ENCODE measurements around the gene CDYL2. TPM values are rescaled to one million over a fixed set of nuclear protein-coding genes. Genes with fewer than 3 reads are reported as not detected.

CDYL2 gene
- total RNA-seq, 1 experiment from 2014 or later: 7.1 TPM

DNA sequence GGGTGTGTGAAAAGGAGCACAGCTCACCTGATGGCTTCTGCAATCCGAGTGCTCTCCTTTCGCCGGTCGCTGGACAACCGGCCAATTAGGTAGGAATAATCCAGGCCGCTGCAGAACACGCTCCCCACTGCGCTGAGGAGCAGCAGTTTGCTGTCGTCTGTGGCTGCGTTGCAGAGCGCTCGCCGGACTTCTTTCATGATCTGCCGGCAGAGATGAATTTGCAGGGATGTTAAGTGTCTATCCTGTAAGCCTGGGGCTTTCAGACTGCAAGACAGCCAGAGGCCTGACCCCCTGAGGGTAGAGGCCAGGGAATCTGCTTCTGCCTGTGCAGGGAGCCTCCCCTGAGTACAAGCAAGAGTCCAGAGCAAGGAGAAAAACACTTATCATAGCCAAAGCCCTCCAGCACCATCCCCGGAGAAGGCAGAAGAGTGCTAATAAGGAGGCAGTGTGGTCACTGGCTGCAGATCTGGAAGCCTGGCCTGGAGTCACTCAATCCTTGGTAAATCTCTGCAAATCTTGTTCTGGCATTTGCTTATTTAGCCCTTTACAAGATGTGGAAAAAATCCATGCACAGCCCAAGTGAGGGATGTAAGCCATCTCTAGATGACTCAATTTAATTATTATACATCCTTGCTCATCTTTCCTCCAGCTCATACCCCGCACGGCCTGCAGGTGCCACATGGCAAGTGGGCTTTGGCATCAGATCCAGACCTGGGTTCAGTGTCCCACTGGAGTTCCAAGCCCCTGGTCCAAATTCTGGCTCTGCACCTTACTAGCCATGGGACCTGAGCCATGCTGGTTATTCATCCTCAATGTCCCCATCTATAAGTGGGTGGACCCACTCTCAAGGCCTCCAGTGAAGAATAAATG, 183.4 kb downstream of the CDYL2 start:
- BruUV-seq (replicated peaks): no TSS peak
- H3K4me3 Mint-ChIP-seq (ENCODE audit: unreplicated experiment): no peak overlapping the region

DNA sequence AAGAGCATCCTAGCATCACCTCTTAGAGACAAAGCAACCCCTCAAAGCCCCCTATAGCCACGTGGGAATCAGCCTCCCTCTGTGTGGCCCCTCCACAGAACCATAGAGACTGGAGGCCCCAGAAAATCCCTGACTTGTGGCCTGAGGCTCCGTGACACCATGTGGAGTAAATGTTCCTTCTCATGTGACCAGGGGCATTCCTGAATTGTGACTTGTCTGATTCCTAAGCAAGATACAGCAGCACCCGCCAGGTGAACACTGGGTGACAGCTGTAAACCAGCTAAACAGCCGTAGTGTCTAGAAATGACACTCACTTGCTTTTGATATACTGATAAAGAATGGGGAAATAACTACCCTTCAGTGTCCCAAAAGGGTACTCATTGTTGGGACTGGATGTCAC, 184.6 kb downstream of the CDYL2 start:
- Mint-ChIP-seq H3K27ac (ENCODE audit: low read depth, unreplicated experiment) (no peak overlapping the region), H3K36me3 (ENCODE audit: insufficient read depth, unreplicated experiment) (no peaks in the 10 kb centered on the region), H3K9me3 (ENCODE audit: unreplicated experiment) (peaks cover 14% of the 10 kb centered on the region), H3K4me3 (ENCODE audit: unreplicated experiment) (no peak overlapping the region), H3K27me3 (ENCODE audit: insufficient read depth, unreplicated experiment) (no peaks in the 10 kb centered on the region), H3K4me1 (ENCODE audit: insufficient read depth, unreplicated experiment) (no peaks in the 10 kb centered on the region)
- ChIA-PET CTCF (no interaction called here), POLR2A (no interaction called here)
- no TSS peak for BruUV-seq (replicated peaks)
- intact Hi-C loops (cut with micrococcal nuclease): no loop called here
- DNase-seq (ENCODE audit: unreplicated experiment): no peak
- TF ChIP-seq, protein P1, sequence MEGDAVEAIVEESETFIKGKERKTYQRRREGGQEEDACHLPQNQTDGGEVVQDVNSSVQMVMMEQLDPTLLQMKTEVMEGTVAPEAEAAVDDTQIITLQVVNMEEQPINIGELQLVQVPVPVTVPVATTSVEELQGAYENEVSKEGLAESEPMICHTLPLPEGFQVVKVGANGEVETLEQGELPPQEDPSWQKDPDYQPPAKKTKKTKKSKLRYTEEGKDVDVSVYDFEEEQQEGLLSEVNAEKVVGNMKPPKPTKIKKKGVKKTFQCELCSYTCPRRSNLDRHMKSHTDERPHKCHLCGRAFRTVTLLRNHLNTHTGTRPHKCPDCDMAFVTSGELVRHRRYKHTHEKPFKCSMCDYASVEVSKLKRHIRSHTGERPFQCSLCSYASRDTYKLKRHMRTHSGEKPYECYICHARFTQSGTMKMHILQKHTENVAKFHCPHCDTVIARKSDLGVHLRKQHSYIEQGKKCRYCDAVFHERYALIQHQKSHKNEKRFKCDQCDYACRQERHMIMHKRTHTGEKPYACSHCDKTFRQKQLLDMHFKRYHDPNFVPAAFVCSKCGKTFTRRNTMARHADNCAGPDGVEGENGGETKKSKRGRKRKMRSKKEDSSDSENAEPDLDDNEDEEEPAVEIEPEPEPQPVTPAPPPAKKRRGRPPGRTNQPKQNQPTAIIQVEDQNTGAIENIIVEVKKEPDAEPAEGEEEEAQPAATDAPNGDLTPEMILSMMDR (IDR thresholded peaks at IDR 0.05; ENCODE audit: unreplicated experiment): no peak

More for the DNA sequence above, 183.4 kb downstream of the CDYL2 start:
- peaks cover 22% of the 10 kb centered on the region for H3K9me3 Mint-ChIP-seq (ENCODE audit: unreplicated experiment)
- TF ChIP-seq, protein P1 (IDR thresholded peaks at IDR 0.05; ENCODE audit: unreplicated experiment): no peak
- no peak for DNase-seq (ENCODE audit: unreplicated experiment)
- no peaks in the 10 kb centered on the region for H3K4me1 Mint-ChIP-seq (ENCODE audit: insufficient read depth, unreplicated experiment)
- intact Hi-C loops (cut with micrococcal nuclease): no loop called here
- CTCF ChIA-PET: interaction anchor here (0.5 kb wide), 1 partner anchor 1691 kb away, joined by 3 read pairs; no protein-coding TSS in a partner anchor
- no peak overlapping the region for H3K27ac Mint-ChIP-seq (ENCODE audit: low read depth, unreplicated experiment)
- POLR2A ChIA-PET: no interaction called here
- no peaks in the 10 kb centered on the region for H3K36me3 Mint-ChIP-seq (ENCODE audit: insufficient read depth, unreplicated experiment)
- H3K27me3 Mint-ChIP-seq (ENCODE audit: insufficient read depth, unreplicated experiment): no peaks in the 10 kb centered on the region

DNA sequence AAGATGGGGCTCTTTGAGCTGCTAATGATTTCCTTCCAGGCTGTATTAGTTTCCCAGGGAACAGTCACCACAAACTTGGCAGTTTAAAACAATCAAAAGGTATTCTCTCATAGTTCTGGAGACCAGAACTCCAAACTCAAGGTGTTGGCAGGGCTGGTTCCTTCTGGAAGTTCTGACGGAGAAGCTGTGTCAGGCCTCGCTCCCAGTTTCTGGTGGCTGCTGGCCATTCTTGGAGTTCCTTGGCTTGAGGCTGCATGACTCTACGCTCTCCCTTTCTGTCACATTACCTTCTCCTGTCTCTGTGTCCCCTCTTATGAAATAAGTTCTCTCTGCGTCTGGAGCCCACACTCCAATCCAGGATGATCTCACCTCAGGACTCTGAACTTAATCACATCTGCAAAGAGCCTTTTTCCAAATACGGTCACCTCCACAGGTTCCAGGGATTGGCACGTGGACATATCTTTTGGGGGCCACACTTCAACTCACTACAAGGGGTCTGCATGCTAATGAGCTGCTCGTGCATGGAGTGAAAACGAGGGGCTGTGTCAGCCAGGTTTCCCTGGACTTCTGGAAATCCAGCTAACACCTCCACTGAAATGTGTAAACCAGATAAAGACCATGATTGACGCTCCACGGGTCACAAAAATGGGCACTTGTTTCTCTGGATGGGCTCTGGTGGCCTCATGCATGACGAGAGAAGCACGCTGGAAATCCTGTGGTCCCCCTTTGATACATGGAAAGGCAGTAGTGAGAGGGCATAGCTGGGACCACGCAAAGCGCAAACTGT, 185.3 kb downstream of the CDYL2 start:
- peaks cover 8% of the 10 kb centered on the region for H3K9me3 Mint-ChIP-seq (ENCODE audit: unreplicated experiment)
- no peak overlapping the region for H3K4me3 Mint-ChIP-seq (ENCODE audit: unreplicated experiment)
- no peaks in the 10 kb centered on the region for H3K36me3 Mint-ChIP-seq (ENCODE audit: insufficient read depth, unreplicated experiment)
- no peak overlapping the region for H3K27ac Mint-ChIP-seq (ENCODE audit: low read depth, unreplicated experiment)
- no TSS peak for BruUV-seq (replicated peaks)
- DNase-seq (ENCODE audit: unreplicated experiment): no peak
- ChIA-PET CTCF (no interaction called here), POLR2A (no interaction called here)
- H3K4me1 Mint-ChIP-seq (ENCODE audit: insufficient read depth, unreplicated experiment): no peaks in the 10 kb centered on the region
- H3K27me3 Mint-ChIP-seq (ENCODE audit: insufficient read depth, unreplicated experiment): no peaks in the 10 kb centered on the region
- intact Hi-C loops (cut with micrococcal nuclease): no loop called here
- TF ChIP-seq, protein P1 (IDR thresholded peaks at IDR 0.05; ENCODE audit: unreplicated experiment): no peak

DNA sequence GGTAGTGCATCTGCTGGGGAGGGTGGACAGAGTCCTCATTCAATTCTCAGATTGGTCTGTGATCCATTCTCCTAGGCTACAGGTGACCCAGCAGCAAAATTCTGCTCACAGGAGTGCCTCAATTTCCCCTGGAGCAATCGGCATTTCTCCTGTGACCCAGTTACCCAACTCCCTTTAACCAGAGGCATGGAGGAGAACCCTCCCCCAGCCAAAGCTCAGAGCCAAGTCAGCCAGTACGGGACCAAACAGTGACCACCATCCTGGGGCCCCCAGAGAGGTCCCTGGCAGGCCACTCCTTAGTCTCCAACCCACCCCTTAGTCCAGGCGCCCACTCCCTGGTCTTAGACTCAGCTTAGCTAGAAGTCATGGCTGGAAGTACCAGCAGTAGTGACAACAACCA, 188.0 kb downstream of the CDYL2 start:
- Mint-ChIP-seq H3K4me3 (ENCODE audit: unreplicated experiment) (no peak overlapping the region), H3K27ac (ENCODE audit: low read depth, unreplicated experiment) (no peak overlapping the region), H3K9me3 (ENCODE audit: unreplicated experiment) (peaks cover 8% of the 10 kb centered on the region), H3K36me3 (ENCODE audit: insufficient read depth, unreplicated experiment) (no peaks in the 10 kb centered on the region), H3K27me3 (ENCODE audit: insufficient read depth, unreplicated experiment) (no peaks in the 10 kb centered on the region), H3K4me1 (ENCODE audit: insufficient read depth, unreplicated experiment) (no peaks in the 10 kb centered on the region)
- POLR2A ChIA-PET: no interaction called here
- no peak for DNase-seq (ENCODE audit: unreplicated experiment)
- CTCF ChIA-PET: interaction anchor here (0.6 kb wide), 1 partner anchor 116 kb away, joined by 3 read pairs; no protein-coding TSS in a partner anchor
- BruUV-seq (replicated peaks): no TSS peak
- intact Hi-C loops (cut with micrococcal nuclease): no loop called here
- TF ChIP-seq, protein P1 (IDR thresholded peaks at IDR 0.05; ENCODE audit: unreplicated experiment): no peak

All from MCF 10A (cell line).